SIG-M5 treated with dmso at 0.1 percent for 504 hours (cell line): ENCODE data around the gene NELFCD.

ENCODE experiments used
- DNase-seq: peaks from one replicate; lab custom pipeline; 2025; ENCODE audit not compliant: unreplicated experiment; lab: John Stamatoyannopoulos, UW

The NELFCD gene

DNA sequence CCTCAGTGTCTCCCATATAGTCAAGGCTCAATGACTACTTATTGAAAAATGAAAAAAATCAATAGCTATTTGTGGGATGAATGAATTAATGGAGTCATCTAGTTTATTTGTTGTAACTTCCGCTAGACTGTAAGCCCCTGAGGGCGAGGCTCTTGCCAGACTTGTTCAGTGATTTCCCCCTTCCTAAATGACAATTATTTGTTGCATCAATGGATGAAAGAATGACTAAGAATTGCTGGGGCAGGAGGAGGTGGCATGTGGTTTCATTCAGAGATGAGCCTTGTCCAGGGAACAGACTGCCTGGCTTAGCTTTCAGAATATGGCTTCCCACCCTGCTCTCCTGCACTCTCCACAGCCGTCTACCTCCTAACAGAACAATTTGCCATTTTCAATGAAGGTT lies 62.6 kb downstream of the NELFCD start:
- no peak for DNase-seq

DNA sequence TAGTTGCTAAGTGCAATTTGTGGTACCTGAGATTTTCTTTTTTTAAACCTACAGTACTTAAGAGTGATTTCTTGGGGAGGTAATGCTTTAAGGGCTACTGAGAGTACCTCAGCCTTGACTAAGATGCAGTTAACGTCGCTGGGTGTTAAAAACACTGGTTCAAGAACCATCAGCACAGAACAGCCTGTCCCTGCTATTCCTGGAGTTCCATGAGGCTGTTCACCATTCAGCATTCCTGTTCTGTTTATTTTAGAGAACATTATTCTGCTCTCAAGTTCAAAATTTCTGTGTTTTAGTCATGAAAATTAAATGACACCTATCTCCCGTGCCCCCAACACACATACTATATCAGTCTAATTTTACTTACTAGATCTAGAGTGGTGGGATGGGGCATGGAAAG lies 63.2 kb downstream of the NELFCD start:
- no peak for DNase-seq
